Fibroblast of gingiva (primary cell): ENCODE results near the gene KCNQ1.

Source experiments
- DNase-seq: peaks from one replicate; pipeline ENCODE4 v3.0.0-alpha.2; 2011; ENCODE audit warnings: low read depth

The KCNQ1 gene

GRCh38 chr11:2732940-2733628, 288.3 kb downstream of the KCNQ1 start:
- no peak for DNase-seq

- no peak for DNase-seq
Observed at GRCh38 chr11:2734181-2735052, 289.6 kb downstream of the KCNQ1 start.

GRCh38 chr11:2735053-2735589, 290.3 kb downstream of the KCNQ1 start:
- DNase-seq, result no peak

GRCh38 chr11:2736577-2737225, 291.9 kb downstream of the KCNQ1 start:
- DNase-seq, result no peak

- DNase-seq, result no peak
Observed at GRCh38 chr11:2737226-2737590, 292.4 kb downstream of the KCNQ1 start.

- DNase-seq, result no peak
Observed at GRCh38 chr11:2737866-2738265, 293.1 kb downstream of the KCNQ1 start.

GRCh38 chr11:2738551-2739431, 294.0 kb downstream of the KCNQ1 start:
- DNase-seq, result no peak

- DNase-seq, result no peak
Observed at GRCh38 chr11:2739531-2740274, 294.9 kb downstream of the KCNQ1 start.

GRCh38 chr11:2740275-2740940, 295.6 kb downstream of the KCNQ1 start:
- DNase-seq, result no peak

- DNase-seq, result no peak
Observed at GRCh38 chr11:2741006-2741376, 296.2 kb downstream of the KCNQ1 start.

GRCh38 chr11:2741377-2742131, 296.7 kb downstream of the KCNQ1 start:
- DNase-seq, result peak; percentile 63

- DNase-seq, result no peak
Observed at GRCh38 chr11:2742201-2742600, 297.4 kb downstream of the KCNQ1 start.

- no peak for DNase-seq
Observed at GRCh38 chr11:2742611-2743426, 298.0 kb downstream of the KCNQ1 start.

- no peak for DNase-seq
Observed at GRCh38 chr11:2743427-2744110, 298.8 kb downstream of the KCNQ1 start.

GRCh38 chr11:2744166-2744565, 299.4 kb downstream of the KCNQ1 start:
- no peak for DNase-seq

- DNase-seq, result no peak
Observed at GRCh38 chr11:2745511-2745910, 300.7 kb downstream of the KCNQ1 start.

GRCh38 chr11:2746401-2747247, 301.8 kb downstream of the KCNQ1 start:
- DNase-seq, result no peak
